Transverse colon (tissue), 4 donors: ENCODE data around the gene ZNF329.

Experiments used
- CTCF ChIP-seq, 5 experiments: fragments of 200-600 bp in 3 of 5; fragments of 450-650 bp in 2 of 5; sonication (generic) in 3 of 5; IDR thresholded peaks; 1 replicate in 2 of 5; 2 replicates in 3 of 5; pipeline ENCODE4 v1.5.1; 2016 to 2017; ENCODE audit warnings: antibody characterized with exemption in 5 of 5, inconsistent platforms in 3 of 5, mild to moderate bottlenecking in 2 of 5, moderate library complexity in 1 of 5
- EP300 ChIP-seq: sonication (generic); formaldehyde crosslinking; IDR thresholded peaks from one replicate; pipeline ENCODE4 v1.6.1; 2017; ENCODE audit warnings: antibody characterized with exemption, low read depth
- POLR2A ChIP-seq: fragments of 450-650 bp; IDR thresholded peaks from one replicate; pipeline ENCODE4 v1.6.1; 2016; ENCODE audit warnings: antibody characterized with exemption, mild to moderate bottlenecking, moderate library complexity
- POLR2AphosphoS5 ChIP-seq, 3 donors: sonication (generic); formaldehyde crosslinking; IDR thresholded peaks; one replicate each; pipeline ENCODE4 v1.6.1; 2016; ENCODE audit warnings: antibody characterized with exemption in 3 of 3

- TF ChIP-seq CTCF (IDR thresholded peaks at IDR 0.05) (no peak), POLR2A (no peak), EP300 (no peak), POLR2AphosphoS5 (IDR thresholded peaks at IDR 0.05) (no peak)
Observed at GRCh38 chr19:58170860-58171259, 20.3 kb upstream of the ZNF329 start.
